NCI-H2171 (cell line): ENCODE measurements around the gene CD83.
"Not testable (repeated sequence)": the region's sequence is repeated elsewhere in the genome, so short reads cannot be mapped to it uniquely, and the experiment has no call there.

Experiments
- DNase-seq: peaks from one replicate; lab custom pipeline; 2025; lab: John Stamatoyannopoulos, UW

Gene CD83

DNA sequence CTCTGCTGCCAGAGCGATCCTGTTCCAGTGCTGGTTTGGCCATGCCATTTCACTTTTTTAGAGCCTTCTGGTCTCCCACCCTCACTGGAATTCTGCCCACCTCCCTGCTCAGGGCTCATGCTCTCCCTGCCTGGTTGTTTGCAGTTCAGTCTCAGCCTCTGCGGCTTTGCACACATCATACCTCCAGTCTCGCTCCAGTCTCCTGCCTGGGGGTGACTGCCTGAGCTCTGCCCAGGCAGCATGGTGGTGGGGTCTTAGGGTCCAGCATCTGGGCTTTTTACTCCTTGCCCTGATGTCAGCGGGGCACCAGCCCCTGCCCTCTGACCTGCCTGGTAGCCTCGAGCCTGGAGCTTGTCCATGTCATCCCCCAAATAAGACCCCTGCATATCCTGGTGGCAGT is 30.9 kb downstream of the CD83 start:
- DNase-seq = no peak

DNA sequence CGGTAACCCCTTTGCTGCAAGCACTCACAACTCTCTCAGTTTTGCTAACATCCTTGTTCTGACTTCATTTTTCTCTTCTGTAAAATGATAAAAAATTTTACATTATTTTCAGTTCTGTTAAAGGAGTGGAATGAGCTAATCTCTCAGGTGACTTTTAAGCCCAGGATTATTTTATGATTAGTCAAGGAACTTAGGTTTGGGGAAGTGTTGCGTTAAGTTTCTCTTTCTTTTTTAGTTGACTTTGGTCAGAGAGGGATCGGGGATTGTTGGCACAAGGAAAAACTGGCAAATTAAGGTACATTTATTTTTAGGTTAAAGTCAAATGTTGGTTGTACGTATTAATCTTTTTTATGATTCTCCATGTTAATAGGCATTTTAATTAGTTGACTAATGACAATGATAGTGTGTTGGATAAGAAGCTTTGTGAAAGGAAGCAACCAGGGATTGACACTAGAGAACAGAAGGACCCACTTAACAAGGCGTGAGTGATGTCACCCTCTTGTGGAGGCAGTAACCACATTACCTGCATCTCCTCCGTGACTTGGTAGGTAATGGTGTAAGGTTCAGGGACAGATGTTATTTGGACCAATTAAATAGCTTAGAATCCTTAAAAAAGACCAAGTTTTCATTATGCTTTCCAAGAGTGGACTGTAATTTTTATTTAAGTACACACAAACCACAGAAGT is 31.6 kb downstream of the CD83 start:
- DNase-seq = peak; percentile 11

DNA sequence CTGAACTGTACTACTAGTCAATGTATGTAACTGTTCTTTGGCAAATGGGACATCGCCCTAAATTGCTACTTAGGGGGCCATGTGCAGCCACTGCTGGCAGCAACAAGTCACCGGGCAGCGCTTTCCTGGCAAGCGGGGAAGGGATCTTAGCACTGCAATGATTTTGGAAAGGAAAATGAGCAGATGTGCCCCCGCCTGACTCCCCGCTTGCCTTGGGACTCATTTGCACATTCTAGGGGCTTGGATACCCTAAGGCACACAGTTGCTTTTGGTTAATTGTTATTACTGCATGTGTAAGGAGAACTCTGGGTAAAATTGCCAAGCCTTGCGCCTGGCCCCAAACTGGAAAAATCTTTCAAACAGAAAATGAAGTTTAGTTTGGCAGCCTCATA is 32.2 kb downstream of the CD83 start:
- DNase-seq = no peak

DNA sequence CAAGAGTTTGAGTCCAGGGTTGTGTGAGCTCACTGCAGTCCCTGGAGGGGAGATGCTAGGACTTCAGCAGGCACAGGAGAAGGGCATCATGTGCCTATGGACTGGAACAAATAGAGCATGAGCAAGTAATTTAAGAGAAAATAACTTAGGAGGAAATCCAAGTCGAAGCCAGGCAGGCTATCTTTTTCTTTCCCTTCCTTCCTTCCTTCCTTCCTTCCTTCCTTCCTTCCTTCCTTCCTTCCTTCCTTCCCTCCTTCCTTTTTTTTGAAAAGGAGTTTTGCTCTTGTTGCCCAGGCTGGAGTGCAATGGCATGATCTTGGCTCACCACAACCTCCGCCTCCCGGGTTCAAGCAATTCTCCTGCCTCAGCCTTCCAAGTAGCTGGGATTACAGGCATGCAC is 33.7 kb downstream of the CD83 start:
- DNase-seq = not testable (repeated sequence)

DNA sequence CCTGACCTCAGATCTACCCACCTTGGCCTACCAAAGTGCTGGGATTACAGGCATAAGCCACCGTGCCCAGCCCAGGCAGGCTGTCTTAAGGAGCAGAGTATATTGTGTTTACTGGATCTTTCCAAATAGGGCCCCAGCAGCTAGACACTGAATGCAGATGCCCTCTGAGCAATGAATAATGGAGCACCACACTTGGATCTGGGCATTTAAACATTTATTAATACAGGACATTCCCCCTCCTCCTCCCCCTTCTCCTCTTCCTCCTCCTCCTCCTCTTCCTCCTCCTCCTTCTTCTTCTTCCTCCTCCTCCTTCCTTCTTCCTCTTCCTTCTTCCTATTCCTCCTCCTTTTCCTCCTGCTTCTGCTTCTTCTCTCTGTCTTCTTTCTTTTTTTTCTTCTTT is 34.2 kb downstream of the CD83 start:
- DNase-seq = no peak

DNA sequence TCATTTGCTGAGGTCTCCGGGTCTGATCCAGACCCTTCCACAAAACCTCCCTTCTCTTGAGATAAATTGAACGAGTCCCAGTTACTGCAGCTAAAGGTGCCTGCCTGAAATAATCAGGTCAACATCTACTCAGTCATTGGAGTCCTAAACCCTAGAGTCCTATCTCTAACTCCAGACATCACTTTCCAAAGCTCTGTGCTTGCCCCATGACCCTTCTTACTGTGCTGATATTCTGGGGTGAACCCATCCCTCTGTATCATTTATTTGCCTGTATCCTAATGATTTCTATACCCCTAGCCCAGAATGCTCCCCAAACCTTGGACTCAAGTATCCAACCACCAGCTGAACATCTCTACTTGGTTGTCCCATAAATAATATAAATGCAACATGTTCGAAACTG is 35.7 kb downstream of the CD83 start:
- no peak for DNase-seq

DNA sequence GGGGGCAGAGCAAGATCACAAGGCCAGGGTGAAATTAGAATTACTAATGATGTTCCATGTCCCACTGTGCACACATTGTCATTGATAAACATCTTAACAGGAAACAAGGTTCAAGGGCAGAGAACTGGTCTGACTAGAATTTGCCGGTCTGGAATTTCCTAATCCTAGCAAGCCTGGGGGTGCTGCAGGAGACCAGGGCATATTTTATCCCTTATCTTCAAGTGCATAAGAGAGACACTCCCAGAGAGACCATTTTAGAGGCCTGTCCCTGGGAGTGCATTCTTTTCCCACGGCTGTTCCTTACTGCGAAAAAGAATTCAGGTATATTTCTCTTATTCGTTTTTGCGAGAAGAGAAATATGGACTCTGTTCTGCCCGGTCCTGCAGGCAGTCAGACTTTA is 41.5 kb downstream of the CD83 start:
- no peak for DNase-seq

DNA sequence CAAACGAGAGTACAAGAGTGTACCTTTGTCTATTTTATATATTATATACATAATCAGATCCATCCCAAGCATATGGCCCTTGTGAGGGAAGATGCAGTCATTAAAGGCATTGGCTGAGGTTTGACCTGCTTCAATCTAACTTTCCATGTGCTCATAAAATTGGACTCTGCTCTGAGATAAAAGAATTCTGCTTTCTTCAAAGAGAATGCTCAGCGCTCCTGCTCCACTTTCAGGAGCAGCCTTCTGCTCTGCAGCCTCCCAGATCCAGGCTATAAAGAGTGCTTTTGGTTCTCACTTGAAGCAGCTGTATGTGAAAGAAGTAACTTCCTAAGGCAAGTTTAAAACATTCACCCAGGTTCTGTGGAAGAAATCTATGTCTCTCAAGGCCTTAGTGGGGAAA is 45.3 kb downstream of the CD83 start:
- DNase-seq = no peak

DNA sequence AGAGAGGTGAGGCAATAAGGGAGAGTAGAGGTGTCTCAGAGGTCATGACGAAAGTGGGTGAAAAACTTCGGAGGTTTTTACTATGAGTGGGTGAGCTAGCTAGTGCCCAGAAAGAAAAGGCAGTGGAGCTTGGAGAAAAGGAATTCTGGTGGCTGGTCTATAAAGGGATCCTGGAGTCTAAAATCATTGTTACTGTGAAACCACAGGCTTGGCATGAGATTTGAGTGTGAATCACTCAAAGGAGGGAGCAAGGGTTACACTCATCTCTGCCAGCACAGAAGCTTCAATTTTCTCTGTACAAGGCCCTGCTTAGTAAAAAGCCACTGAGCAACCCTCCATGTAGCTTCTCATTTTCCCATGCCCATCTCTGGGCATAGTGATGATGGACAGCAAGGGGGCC is 47.5 kb downstream of the CD83 start:
- DNase-seq = no peak

DNA sequence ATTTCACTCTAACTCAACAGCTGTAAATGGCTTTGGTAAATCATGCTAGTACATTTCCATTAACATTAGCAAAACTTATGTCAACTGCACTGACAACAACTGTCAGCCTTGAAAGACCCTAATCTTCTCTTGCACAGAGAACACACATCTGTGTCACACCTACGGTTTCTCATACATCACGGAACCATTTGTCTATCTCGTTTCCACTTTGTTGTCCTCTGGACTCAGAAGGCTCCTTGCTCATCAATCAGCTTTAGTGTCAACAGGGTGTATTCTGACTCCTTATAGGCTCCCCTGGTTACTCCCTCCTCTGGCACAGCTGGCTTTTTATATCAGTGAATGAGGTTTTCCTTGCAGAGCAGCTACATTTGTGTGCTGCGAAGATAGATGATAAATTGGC is 49.3 kb downstream of the CD83 start:
- no peak for DNase-seq

DNA sequence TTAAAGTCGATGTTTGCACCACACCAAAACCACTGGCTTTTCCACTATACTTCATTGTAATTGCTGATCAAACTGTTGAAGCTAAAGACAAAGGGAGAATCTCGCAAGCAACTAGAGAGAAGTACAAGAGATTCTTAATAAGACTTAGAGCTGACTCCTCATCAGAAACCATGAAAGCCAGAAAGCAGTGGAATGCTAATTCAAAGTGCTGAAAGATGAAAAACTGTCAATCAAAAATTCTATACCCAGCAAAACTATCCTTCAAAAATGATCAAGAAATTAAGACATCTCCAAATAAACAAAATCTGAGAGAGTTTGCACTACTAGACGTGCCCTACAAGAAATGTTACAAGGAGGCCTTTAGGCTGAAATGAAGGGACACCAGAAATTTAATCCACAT is 52.6 kb downstream of the CD83 start:
- no peak for DNase-seq

DNA sequence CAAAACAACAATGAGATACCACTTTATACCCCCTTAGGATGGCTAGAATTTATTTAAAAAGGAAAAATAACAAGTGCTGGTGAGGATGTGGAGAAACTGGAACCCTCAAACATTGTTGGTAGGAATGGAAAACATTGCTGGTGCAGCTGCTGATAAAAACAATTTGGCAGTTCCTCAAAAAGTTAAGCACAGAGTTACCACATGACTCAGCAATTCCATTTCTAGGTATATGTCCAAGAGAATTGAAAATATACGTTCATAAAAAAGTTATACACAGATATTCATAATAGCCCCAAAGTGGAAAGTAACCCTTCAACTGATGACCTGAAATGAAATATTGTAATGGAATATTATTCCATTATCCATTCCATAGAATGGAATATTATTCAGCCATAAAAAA is 55.0 kb downstream of the CD83 start:
- DNase-seq = no peak

DNA sequence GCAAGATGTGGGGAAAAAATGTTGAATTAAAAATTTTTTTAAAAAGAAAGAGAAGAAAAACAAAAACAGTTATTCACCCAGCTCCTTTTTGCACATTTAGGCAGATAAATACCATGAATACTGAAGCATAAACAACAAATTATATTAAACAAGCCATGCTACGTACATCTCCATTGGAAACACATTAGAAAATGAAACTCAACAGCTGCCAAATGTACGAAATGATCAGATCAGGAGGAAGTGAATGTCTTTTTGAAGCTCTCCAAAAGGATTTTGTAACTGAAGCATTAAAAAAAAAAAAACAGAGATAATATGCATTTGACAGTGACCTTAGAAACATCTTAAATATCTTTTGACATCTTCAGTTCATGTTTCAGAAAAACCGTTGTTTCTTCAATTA is 56.7 kb downstream of the CD83 start:
- DNase-seq = no peak

DNA sequence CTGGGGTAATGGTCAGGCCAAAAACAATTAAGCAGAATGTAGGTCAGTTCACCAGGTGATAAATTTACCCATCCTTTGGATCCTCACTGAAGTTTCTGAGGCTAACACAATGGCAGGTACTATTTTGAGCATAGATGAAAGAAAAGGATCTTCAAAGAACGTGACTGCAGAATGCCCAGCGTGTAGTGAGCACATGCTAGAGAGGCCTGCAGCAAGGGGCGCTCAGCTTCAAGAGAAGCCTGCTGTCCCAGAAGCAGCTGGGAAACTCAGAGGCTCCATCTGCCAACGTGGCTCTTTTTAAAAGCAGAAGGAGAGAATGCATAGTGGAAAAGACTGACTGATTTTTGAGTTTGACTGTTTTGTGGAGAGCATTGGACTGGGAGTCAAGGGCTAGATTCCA is 57.4 kb downstream of the CD83 start:
- DNase-seq = no peak

DNA sequence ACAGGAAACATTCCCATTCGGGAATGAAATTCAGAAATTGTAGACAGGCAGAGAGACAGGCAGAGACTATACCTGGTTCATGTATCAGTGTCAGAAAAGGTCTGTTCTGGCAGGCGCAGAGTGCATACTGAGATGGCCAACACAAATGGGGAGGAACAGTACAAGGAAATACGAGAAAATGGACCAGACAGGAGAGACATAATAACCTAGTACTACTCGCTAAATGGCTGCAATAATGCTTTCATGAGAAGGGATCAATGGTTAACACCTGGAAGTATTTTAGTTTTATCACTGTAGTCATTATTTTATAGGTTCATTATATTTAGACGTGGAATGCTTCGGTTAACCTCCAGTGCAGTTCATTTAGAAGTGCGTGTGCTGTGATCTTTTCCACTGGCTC is 58.9 kb downstream of the CD83 start:
- no peak for DNase-seq

DNA sequence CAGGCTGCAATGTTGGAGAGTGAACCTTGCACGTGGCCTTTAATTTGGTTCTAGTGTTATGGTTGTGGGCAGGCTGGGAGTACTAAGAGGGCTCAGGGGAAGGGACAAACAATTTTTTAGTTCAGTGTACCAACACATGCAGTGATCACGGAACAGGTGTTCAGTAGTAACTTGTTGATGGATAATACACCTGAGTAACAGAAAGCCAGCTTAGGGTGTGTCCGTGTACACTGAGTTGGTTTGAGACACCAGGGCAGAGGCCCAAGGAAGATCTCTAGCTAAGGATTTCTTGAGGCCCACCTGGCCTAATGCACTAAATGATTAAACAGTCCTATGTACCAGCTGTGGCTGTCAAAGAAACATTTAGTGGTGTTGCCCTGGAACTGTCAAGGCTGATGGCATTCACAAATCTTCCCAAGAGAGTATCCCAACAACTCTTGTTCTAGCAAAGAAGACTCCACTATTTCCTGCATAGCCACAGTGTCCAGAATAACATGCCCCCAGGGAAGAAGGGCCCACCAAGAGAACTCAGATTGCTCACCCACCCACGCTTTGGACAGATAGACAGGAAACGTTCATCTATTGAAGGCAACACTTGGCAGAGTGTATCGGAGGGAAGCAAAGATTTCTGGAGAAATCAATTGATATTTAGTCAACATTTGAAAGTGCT is 60.0 kb downstream of the CD83 start:
- DNase-seq = no peak

DNA sequence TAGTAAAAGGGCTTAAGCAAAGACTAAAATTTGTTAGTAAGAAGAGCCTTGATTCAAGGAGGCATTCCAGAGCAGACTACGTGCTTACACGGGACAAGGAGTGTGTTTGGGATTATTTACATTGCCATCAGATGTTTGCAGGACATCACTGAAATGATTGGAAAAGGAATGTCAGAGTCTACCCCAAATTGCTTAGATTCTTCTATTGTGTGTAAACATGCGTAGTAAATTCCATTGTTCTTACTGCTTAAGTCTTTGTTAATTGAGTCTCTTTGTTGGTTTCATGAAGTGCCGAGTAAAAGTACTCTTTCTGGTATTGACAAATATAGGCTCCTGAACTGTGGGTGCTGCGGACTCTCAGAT is 60.5 kb downstream of the CD83 start:
- no peak for DNase-seq

DNA sequence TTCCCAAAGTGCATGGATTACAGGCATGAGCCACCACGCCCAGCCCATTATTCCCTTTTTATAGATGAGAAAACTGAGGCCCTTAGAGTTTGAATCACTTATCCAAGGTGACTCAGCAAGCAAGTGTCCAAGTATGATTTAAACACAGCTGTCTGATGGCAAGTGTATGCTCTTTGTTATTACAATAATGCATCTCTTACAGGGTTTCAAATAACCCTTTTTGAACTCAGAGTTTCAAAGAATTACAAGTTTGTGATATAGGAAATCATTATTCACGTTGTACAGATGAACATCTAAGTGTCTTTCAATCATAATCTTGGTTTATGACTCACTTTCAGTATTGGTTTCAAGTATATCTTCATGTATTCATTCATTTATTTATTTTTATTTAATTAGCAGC is 63.0 kb downstream of the CD83 start:
- DNase-seq = no peak

DNA sequence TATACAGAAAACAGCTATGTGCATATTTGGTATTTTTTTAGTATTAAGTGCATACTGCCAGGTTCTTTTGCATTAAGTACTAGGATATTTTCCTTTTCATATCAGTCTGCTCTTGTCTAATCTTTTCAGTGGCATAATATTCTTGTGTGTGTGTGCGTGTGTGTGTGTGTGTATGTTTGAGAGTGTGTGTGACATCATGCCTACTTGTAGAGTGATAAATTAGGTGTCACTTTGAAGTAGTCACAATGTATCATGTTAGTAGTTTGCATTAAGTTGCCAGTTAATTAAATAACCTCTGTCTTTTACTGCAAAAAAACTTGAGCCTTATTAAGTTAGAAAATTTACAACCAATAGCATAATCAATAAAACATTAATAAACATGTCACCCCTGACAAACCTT is 65.3 kb downstream of the CD83 start:
- no peak for DNase-seq
